SK-N-MC (cell line): ENCODE measurements around the gene GALNT15.

Experiments used
- EZH2 ChIP-seq: fragments of 200-600 bp; sonication (generic); IDR thresholded peaks from one replicate; pipeline ENCODE4 v1.6.1; 2017; ENCODE audit warnings: antibody characterized with exemption
- POLR2AphosphoS5 ChIP-seq: IDR thresholded peaks from 2 replicates; pipeline ENCODE4 v1.6.1; 2012; ENCODE audit warnings: mild to moderate bottlenecking, low read depth, low read length, borderline replicate concordance

DNA sequence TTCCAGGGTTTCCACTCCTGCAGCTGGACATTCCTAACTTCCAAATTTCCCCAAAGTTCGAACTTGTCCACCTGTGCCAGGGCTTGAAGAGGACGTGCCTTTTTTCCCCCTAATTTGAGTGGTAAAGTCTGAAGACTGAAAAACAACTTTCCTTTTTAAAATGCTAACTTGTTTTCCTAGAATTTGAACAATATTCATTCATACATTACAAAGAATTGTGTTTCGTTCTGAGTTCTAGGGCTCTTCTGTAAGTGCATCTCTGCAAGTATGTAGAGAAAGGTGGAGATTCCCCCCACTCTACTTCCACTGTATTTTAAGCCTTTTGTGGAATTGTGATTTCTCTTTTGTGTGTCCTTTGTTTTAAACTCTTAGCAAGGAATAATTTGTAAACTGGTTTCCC is 80.8 kb downstream of the GALNT15 start:
- no peak for TF ChIP-seq POLR2AphosphoS5
- no peak for TF ChIP-seq EZH2
